ENCODE measurements around the gene MPHOSPH6.

The MPHOSPH6 gene

GRCh38 chr16:82192665-82193064, 22.6 kb upstream of the MPHOSPH6 start:
- Histone ChIP-seq H3K4me1 (ENCODE audit: control insufficient read depth, insufficient read depth, low read length) (peaks cover 4% of the 10 kb centered on the region; the same call in 1 of the 2 replicates), H3K27ac (ENCODE audit: low read depth, low read length) (no peak overlapping the region), H3K27me3 (ENCODE audit: control insufficient read depth, insufficient read depth, low read length) (no peaks in the 10 kb centered on the region), H3K9ac (ENCODE audit: low read length) (no peak overlapping the region), H3K36me3 (ENCODE audit: control insufficient read depth, insufficient read depth, low read length) (no peaks in the 10 kb centered on the region), H3K4me3 (ENCODE audit: low read depth, low read length) (no peak overlapping the region), H3K9me3 (ENCODE audit: control insufficient read depth, insufficient read depth, low read depth, low read length) (no peaks in the 10 kb centered on the region)

GRCh38 chr16:82190386-82190785, 20.4 kb upstream of the MPHOSPH6 start:
- Histone ChIP-seq H3K9ac (ENCODE audit: low read length) (no peak overlapping the region), H3K27ac (ENCODE audit: low read depth, low read length) (no peak overlapping the region), H3K36me3 (ENCODE audit: control insufficient read depth, insufficient read depth, low read length) (no peaks in the 10 kb centered on the region), H3K9me3 (ENCODE audit: control insufficient read depth, insufficient read depth, low read depth, low read length) (no peaks in the 10 kb centered on the region), H3K4me3 (ENCODE audit: low read depth, low read length) (no peak overlapping the region), H3K4me1 (ENCODE audit: control insufficient read depth, insufficient read depth, low read length) (peaks cover 4% of the 10 kb centered on the region; the same call in 1 of the 2 replicates), H3K27me3 (ENCODE audit: control insufficient read depth, insufficient read depth, low read length) (no peaks in the 10 kb centered on the region)

GRCh38 chr16:82187829-82188228, 17.8 kb upstream of the MPHOSPH6 start:
- H3K36me3 ChIP-seq (ENCODE audit: control insufficient read depth, insufficient read depth, low read length), result no peaks in the 10 kb centered on the region
- no peak overlapping the region for H3K9ac ChIP-seq (ENCODE audit: low read length)
- no peaks in the 10 kb centered on the region for H3K27me3 ChIP-seq (ENCODE audit: control insufficient read depth, insufficient read depth, low read length)
- no peak overlapping the region for H3K4me3 ChIP-seq (ENCODE audit: low read depth, low read length)
- no peaks in the 10 kb centered on the region for H3K9me3 ChIP-seq (ENCODE audit: control insufficient read depth, insufficient read depth, low read depth, low read length)
- no peak overlapping the region for H3K27ac ChIP-seq (ENCODE audit: low read depth, low read length)
- H3K4me1 ChIP-seq (ENCODE audit: control insufficient read depth, insufficient read depth, low read length), result peaks cover 4% of the 10 kb centered on the region; the same call in 1 of the 2 replicates

- H3K27me3 ChIP-seq (ENCODE audit: control insufficient read depth, insufficient read depth, low read length), result no peaks in the 10 kb centered on the region
- no peak overlapping the region for H3K4me3 ChIP-seq (ENCODE audit: low read depth, low read length)
- H3K9me3 ChIP-seq (ENCODE audit: control insufficient read depth, insufficient read depth, low read depth, low read length), result no peaks in the 10 kb centered on the region
- H3K36me3 ChIP-seq (ENCODE audit: control insufficient read depth, insufficient read depth, low read length), result no peaks in the 10 kb centered on the region
- H3K4me1 ChIP-seq (ENCODE audit: control insufficient read depth, insufficient read depth, low read length), result peaks cover 9% of the 10 kb centered on the region; the same call in 1 of the 2 replicates
- H3K27ac ChIP-seq (ENCODE audit: low read depth, low read length), result no peak overlapping the region
- no peak overlapping the region for H3K9ac ChIP-seq (ENCODE audit: low read length)
Observed at GRCh38 chr16:82185012-82185411, 15.0 kb upstream of the MPHOSPH6 start.

GRCh38 chr16:82184213-82184612, 14.2 kb upstream of the MPHOSPH6 start:
- H3K9ac ChIP-seq (ENCODE audit: low read length), result no peak overlapping the region
- H3K4me1 ChIP-seq (ENCODE audit: control insufficient read depth, insufficient read depth, low read length), result peaks cover 6% of the 10 kb centered on the region; the same call in 1 of the 2 replicates
- H3K27me3 ChIP-seq (ENCODE audit: control insufficient read depth, insufficient read depth, low read length), result 0 out of 2 replicates have a peak, but pooled peaks cover 4% of the 10 kb centered on the region
- H3K27ac ChIP-seq (ENCODE audit: low read depth, low read length), result no peak overlapping the region
- no peaks in the 10 kb centered on the region for H3K36me3 ChIP-seq (ENCODE audit: control insufficient read depth, insufficient read depth, low read length)
- no peak overlapping the region for H3K4me3 ChIP-seq (ENCODE audit: low read depth, low read length)
- no peaks in the 10 kb centered on the region for H3K9me3 ChIP-seq (ENCODE audit: control insufficient read depth, insufficient read depth, low read depth, low read length)

GRCh38 chr16:82183004-82183397, 13.0 kb upstream of the MPHOSPH6 start:
- Histone ChIP-seq H3K36me3 (ENCODE audit: control insufficient read depth, insufficient read depth, low read length) (no peaks in the 10 kb centered on the region), H3K4me1 (ENCODE audit: control insufficient read depth, insufficient read depth, low read length) (peaks cover 6% of the 10 kb centered on the region; the same call in 1 of the 2 replicates), H3K9me3 (ENCODE audit: control insufficient read depth, insufficient read depth, low read depth, low read length) (no peaks in the 10 kb centered on the region)

GRCh38 chr16:82182266-82183003, 12.4 kb upstream of the MPHOSPH6 start:
- Histone ChIP-seq H3K36me3 (ENCODE audit: control insufficient read depth, insufficient read depth, low read length) (no peaks in the 10 kb centered on the region), H3K9ac (ENCODE audit: low read length) (no peak overlapping the region), H3K27ac (ENCODE audit: low read depth, low read length) (no peak overlapping the region), H3K27me3 (ENCODE audit: control insufficient read depth, insufficient read depth, low read length) (0 out of 2 replicates have a peak, but pooled peaks cover 6% of the 10 kb centered on the region), H3K4me1 (ENCODE audit: control insufficient read depth, insufficient read depth, low read length) (peaks cover 6% of the 10 kb centered on the region; the same call in 1 of the 2 replicates), H3K9me3 (ENCODE audit: control insufficient read depth, insufficient read depth, low read depth, low read length) (no peaks in the 10 kb centered on the region), H3K4me3 (ENCODE audit: low read depth, low read length) (no peak overlapping the region)

More at GRCh38 chr16:82183004-82183397, 13.0 kb upstream of the MPHOSPH6 start:
- Histone ChIP-seq H3K9ac (ENCODE audit: low read length) (no peak overlapping the region), H3K27ac (ENCODE audit: low read depth, low read length) (no peak overlapping the region), H3K27me3 (ENCODE audit: control insufficient read depth, insufficient read depth, low read length) (0 out of 2 replicates have a peak, but pooled peaks cover 6% of the 10 kb centered on the region), H3K4me3 (ENCODE audit: low read depth, low read length) (no peak overlapping the region)

- H3K27ac ChIP-seq (ENCODE audit: low read depth, low read length), result no peak overlapping the region
- H3K4me3 ChIP-seq (ENCODE audit: low read depth, low read length), result no peak overlapping the region
- 0 out of 2 replicates have a peak, but pooled peaks cover 6% of the 10 kb centered on the region for H3K27me3 ChIP-seq (ENCODE audit: control insufficient read depth, insufficient read depth, low read length)
- no peak overlapping the region for H3K9ac ChIP-seq (ENCODE audit: low read length)
- H3K36me3 ChIP-seq (ENCODE audit: control insufficient read depth, insufficient read depth, low read length), result no peaks in the 10 kb centered on the region
- peaks cover 6% of the 10 kb centered on the region; the same call in 1 of the 2 replicates for H3K4me1 ChIP-seq (ENCODE audit: control insufficient read depth, insufficient read depth, low read length)
- no peaks in the 10 kb centered on the region for H3K9me3 ChIP-seq (ENCODE audit: control insufficient read depth, insufficient read depth, low read depth, low read length)
Observed at GRCh38 chr16:82181461-82182185, 11.6 kb upstream of the MPHOSPH6 start.

GRCh38 chr16:82178352-82178751, 8.3 kb upstream of the MPHOSPH6 start:
- H3K4me1 ChIP-seq (ENCODE audit: control insufficient read depth, insufficient read depth, low read length), result peaks cover 6% of the 10 kb centered on the region; the same call in 1 of the 2 replicates
- H3K27ac ChIP-seq (ENCODE audit: low read depth, low read length), result no peak overlapping the region
- H3K36me3 ChIP-seq (ENCODE audit: control insufficient read depth, insufficient read depth, low read length), result no peaks in the 10 kb centered on the region
- H3K9ac ChIP-seq (ENCODE audit: low read length), result no peak overlapping the region
- no peaks in the 10 kb centered on the region for H3K9me3 ChIP-seq (ENCODE audit: control insufficient read depth, insufficient read depth, low read depth, low read length)
- no peak overlapping the region for H3K4me3 ChIP-seq (ENCODE audit: low read depth, low read length)
- 0 out of 2 replicates have a peak, but pooled peaks cover 6% of the 10 kb centered on the region for H3K27me3 ChIP-seq (ENCODE audit: control insufficient read depth, insufficient read depth, low read length)

- Histone ChIP-seq H3K27ac (ENCODE audit: low read depth, low read length) (no peak overlapping the region), H3K4me3 (ENCODE audit: low read depth, low read length) (no peak overlapping the region), H3K36me3 (ENCODE audit: control insufficient read depth, insufficient read depth, low read length) (no peaks in the 10 kb centered on the region), H3K9ac (ENCODE audit: low read length) (no peak overlapping the region), H3K4me1 (ENCODE audit: control insufficient read depth, insufficient read depth, low read length) (peaks cover 5% of the 10 kb centered on the region; the same call in 1 of the 2 replicates), H3K27me3 (ENCODE audit: control insufficient read depth, insufficient read depth, low read length) (peaks cover 9% of the 10 kb centered on the region), H3K9me3 (ENCODE audit: control insufficient read depth, insufficient read depth, low read depth, low read length) (no peaks in the 10 kb centered on the region)
Observed at GRCh38 chr16:82177555-82177954, 7.5 kb upstream of the MPHOSPH6 start.

GRCh38 chr16:82176204-82176603, 6.2 kb upstream of the MPHOSPH6 start:
- Histone ChIP-seq H3K27me3 (ENCODE audit: control insufficient read depth, insufficient read depth, low read length) (peaks cover 22% of the 10 kb centered on the region), H3K9me3 (ENCODE audit: control insufficient read depth, insufficient read depth, low read depth, low read length) (no peaks in the 10 kb centered on the region), H3K4me3 (ENCODE audit: low read depth, low read length) (no peak overlapping the region), H3K27ac (ENCODE audit: low read depth, low read length) (no peak overlapping the region), H3K9ac (ENCODE audit: low read length) (no peak overlapping the region), H3K4me1 (ENCODE audit: control insufficient read depth, insufficient read depth, low read length) (no peaks in the 10 kb centered on the region), H3K36me3 (ENCODE audit: control insufficient read depth, insufficient read depth, low read length) (no peaks in the 10 kb centered on the region)

Measured in HUES6 (cell line).